Lung microvascular endothelial cell (primary cell): ENCODE results near the gene GDPD4. TPM values are rescaled to one million over a fixed set of nuclear protein-coding genes. Genes with fewer than 3 reads are reported as not detected.

ENCODE experiments used
- DNase-seq, 2 donors: peaks; one replicate each; pipeline versions ENCODE4 v3.0.0 to v3.0.0-alpha.2; 2010; ENCODE audit warnings: low read depth in 2 of 2
- total RNA-seq: library from RNA; depleted of rRNA; stranded (reverse); fragments of >200 nt; gene quantifications from 2 replicates; pipeline ENCODE4 v1.2.1, GENCODE V29; 2014

Gene GDPD4
- total RNA-seq, 1 donor from 2014 or later, result not detected

GRCh38 chr11:77299528-77299993 is 1.9 kb downstream of the GDPD4 start:
- peak; percentile 48 to 70 for DNase-seq

- DNase-seq, result no peak
Measured at GRCh38 chr11:77294040-77294439, 7.4 kb downstream of the GDPD4 start.

- no peak for DNase-seq
Measured at GRCh38 chr11:77289737-77290136, 11.7 kb downstream of the GDPD4 start.

GRCh38 chr11:77287615-77288273 is 13.7 kb downstream of the GDPD4 start:
- peak in 1 of 2 donors; percentile 80 for DNase-seq

GRCh38 chr11:77287136-77287535 is 14.3 kb downstream of the GDPD4 start:
- DNase-seq, result no peak

- no peak for DNase-seq
Measured at GRCh38 chr11:77284476-77285468, 16.7 kb downstream of the GDPD4 start.

GRCh38 chr11:77283101-77283500 is 18.4 kb downstream of the GDPD4 start:
- DNase-seq, result no peak

GRCh38 chr11:77278595-77279506 is 22.6 kb downstream of the GDPD4 start:
- DNase-seq, result peak in 1 of 2 donors; percentile 57

GRCh38 chr11:77276271-77276670 is 25.2 kb downstream of the GDPD4 start:
- DNase-seq, result no peak

GRCh38 chr11:77270921-77271320 is 30.6 kb downstream of the GDPD4 start:
- no peak for DNase-seq

- DNase-seq, result peak in 1 of 2 donors; percentile 47
Measured at GRCh38 chr11:77269484-77270123, 31.9 kb downstream of the GDPD4 start.

- DNase-seq, result peak in 1 of 2 donors; percentile 26
Measured at GRCh38 chr11:77267962-77268361, 33.5 kb downstream of the GDPD4 start.

GRCh38 chr11:77266766-77267165 is 34.7 kb downstream of the GDPD4 start:
- DNase-seq, result no peak

- no peak for DNase-seq
Measured at GRCh38 chr11:77262803-77263202, 38.7 kb downstream of the GDPD4 start.

GRCh38 chr11:77259641-77260040 is 41.8 kb downstream of the GDPD4 start:
- DNase-seq, result no peak

GRCh38 chr11:77253690-77254089 is 47.8 kb downstream of the GDPD4 start:
- no peak for DNase-seq

GRCh38 chr11:77252555-77253270 is 48.8 kb downstream of the GDPD4 start:
- DNase-seq, result no peak

GRCh38 chr11:77250881-77251640 is 50.4 kb downstream of the GDPD4 start:
- peak; percentile 31 to 88 for DNase-seq

- peak in 1 of 2 donors; percentile 57 for DNase-seq
Measured at GRCh38 chr11:77249427-77249826, 52.1 kb downstream of the GDPD4 start.
